HG02763 (cell line): ENCODE data around the gene CEMIP2.
"Not testable (repeated sequence)": the region's sequence is repeated elsewhere in the genome, so short reads cannot be mapped to it uniquely, and the experiment has no call there.

Experiments used
- ATAC-seq: cut with Tn5 transposase; IDR thresholded peaks from one replicate; pipeline ENCODE4 v1.9.1; 2021; ENCODE audit warnings: mild to moderate bottlenecking, moderate library complexity; ENCODE audit not compliant: unreplicated experiment

CEMIP2 gene

DNA sequence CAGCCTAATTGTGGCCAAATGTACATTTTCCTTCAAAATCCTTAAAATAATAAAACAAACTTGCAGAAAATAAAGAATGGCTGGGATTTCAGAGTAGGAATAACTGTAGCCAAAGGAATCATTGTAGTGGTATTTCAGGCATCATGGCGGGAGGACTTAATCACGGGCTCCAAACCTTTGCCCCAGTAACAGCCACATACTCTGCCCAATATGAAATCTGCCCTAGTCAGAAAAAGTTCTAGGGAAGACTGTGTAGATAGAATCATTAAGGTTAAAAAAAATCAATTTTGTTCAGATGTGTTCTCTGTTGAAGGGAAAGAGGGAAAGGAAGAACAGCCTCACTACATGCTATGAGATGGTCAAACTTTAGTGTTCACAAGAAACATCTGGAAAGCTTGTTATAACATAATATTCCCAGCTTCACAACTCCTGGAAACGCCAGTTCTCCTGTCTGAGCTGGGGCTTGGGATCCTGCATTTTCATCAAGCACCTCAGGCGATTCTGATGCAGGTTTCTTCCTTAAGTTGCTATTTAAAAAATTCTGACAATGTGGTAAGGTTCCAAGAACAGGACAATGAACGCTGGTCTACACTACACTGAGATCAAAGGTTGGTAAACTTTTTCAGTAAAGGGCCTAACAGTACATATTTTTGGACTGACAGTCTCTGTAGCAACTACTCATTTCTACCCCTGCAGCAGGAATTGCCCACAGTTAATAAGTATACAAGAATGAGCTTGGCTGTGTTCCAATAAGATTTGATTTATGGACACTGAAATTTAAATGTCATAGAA is 87.9 kb downstream of the CEMIP2 start:
- ATAC-seq: no peak

DNA sequence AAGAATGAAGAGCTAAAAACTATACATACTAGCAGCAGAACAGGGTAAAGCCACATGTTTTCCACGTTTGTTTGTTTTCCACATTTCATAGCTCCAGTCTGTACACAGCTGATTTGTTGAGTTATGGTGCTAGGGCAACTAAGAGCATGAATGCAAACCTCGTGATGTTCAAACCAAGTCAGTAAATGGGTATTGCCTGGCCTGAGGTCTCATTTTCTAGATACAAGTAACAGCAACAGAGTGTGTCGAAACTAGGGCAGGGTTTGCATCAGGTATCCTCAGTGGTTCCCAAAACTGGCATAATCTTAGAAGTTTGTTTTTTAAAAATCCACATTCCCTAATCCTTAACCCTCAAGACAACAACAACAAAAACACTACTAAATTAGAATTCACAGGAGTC is 89.3 kb downstream of the CEMIP2 start:
- ATAC-seq: no peak

DNA sequence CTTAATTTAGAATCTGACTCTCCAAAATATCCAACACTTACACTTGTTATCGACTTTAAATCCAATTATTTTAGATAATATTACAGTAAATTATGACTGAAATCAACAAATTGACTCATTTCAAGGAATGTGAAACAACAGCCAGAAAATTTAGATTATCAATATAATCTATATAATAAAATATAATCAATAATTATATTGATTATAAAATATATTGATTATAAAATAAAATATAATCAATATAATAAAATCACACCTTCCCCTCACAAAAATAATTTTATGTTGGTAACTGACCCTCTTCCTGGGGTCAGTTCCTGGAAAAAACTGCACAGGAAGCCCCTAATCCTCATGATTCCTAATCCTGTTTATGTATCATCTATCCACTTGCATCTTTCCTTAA is 91.1 kb downstream of the CEMIP2 start:
- no peak for ATAC-seq

DNA sequence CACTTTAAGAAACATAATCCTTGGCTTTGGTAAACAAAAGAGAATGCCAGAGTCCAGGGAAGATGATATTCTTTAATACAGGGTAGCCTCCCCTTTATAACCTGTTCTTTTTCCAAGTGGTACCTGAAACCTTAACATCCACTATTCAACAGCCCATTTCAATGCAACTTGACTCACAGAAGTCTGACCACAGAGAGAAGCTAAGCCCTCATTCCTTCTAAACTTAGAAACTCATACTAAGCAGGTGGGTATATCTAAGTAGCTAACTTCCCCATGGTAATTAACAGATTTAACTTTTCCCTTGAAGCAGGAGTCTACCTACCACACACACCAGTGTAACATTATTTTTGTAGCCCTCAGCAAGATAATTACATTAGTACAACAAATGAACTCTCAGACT is 91.9 kb downstream of the CEMIP2 start:
- no peak for ATAC-seq

DNA sequence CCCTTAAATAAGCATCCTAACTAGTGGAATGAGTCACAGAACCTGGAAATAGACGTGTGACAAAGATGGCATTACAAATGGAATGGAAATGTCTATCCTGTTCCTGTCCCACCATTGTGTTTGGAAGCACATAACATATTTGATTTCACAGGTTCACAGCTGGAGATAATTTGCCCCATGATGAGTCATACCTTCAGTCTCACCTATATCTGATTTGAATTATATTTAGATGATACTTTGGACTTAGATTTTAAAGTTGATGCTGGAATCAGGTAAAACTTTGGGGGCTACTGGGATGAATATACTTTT is 92.5 kb downstream of the CEMIP2 start:
- no peak for ATAC-seq

DNA sequence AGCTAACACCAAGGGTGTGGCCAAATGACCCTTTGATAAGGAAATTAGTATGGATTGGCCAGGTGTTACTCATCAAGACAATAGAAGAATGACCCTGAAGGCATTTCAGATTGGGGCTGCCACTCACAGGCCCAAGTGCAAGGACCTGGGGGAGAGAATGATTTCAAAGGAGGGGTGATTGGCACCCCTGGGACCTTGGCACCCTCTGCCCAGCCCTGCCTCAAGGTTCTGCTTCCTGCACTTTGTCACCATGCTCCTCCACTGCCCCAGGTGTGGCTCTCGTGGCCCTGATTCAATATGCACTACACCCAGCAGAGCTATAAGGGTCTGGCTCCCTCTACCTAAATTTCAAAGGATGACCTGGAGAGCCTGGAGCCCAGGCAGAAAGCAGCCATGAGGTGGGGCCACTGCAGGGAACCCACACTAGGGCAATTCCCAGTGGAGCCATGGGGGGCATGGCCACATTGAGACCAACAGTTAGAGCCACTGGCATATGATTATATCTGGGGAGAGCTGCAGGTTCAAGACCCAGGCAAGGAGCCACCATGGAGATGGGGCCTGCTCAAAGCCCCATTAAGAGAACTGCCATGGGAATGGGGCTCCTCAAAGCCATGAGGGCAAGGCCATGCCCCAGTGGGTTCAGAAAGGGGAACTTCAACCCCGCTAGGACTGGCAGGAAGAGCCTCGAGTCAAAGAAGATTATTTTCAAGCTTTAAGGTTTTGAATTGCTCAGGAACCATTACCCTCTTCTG is 93.0 kb downstream of the CEMIP2 start:
- no peak for ATAC-seq

DNA sequence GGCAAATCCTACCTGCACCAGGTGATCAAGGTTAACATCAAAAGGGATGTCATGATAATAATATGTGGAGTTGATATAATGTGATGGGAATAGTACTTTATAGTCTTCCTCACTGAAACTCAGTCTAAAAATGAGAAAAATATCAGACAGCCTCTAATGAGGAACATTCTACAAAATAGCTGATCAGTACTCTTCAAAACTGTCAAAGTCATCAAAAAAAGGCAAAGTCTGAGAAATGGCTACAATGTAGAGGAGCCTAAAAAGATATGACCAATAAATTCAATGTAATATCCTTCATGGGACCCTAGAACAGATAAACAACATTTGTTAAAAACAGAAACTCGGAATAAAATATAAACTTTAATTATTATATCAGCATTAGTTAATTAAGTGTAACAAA is 95.7 kb downstream of the CEMIP2 start:
- no peak for ATAC-seq

DNA sequence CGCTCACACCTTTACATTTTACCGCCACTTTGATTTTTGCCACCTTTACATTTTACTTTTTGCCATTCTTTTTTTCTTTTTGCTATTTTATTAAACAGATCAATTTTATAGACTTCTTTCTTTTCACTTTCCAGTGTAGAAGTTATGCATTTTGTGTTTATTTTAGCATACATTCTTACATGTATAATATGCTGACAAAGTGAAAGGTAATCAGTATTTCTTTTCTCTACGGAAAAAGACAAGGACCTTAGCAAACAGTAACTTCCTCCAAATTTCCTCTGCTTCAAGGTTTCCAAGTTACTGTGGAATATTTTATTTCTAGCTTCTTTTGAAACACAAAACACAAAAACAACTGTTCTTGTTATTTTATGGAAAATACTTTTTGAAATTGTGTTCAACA is 97.0 kb downstream of the CEMIP2 start:
- ATAC-seq: no peak

DNA sequence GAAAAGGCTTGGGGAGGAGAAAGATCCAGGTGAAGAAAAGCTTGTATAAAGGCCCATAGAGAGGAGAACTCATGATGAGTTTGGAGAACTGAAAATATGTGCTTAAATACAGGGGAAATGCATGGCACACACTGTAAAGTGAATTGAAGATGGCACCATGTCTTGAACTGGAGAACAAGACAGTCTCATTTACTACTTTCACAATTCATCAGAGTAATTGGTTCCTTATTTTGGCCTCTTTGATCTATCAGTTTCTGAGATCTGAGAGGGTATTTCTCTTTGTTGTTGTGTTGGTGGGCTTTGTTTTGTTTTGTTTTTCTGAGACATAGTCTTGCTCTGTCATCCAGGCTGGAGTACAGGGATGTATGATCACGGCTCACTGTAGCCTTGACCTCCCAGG is 98.2 kb downstream of the CEMIP2 start:
- no peak for ATAC-seq

DNA sequence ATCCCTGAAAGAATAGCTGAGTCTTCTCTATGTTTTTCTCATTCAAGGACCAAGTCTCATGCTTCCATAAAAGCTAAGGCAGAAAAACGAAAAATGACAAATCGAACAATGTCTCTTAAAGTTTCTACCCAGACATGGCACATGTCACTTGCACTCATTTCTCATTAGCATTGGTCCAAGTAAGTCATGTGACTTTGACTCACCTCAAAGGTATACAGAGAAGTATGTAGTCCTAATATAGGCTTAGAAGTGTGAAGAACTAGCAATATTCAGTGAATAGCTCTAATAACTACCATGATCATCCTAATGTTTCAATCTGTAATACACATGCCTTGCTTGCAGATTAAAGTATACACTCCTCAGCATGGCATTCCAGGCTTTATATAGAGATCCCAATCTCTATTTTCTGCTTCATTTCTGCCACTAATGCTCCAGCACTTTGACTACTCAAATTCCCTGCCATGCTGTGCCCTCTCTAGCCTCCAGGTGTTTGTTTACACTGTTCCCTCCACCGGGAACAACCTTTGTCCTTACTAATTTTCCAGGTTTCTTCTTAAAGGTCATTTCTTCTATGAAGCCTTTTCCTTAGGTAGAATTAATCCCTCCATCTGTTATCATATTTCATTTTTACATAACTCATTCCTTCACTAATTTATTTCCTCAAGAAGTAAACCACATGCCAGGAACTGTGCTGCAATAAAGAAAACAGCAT is 98.9 kb downstream of the CEMIP2 start:
- ATAC-seq: no peak

DNA sequence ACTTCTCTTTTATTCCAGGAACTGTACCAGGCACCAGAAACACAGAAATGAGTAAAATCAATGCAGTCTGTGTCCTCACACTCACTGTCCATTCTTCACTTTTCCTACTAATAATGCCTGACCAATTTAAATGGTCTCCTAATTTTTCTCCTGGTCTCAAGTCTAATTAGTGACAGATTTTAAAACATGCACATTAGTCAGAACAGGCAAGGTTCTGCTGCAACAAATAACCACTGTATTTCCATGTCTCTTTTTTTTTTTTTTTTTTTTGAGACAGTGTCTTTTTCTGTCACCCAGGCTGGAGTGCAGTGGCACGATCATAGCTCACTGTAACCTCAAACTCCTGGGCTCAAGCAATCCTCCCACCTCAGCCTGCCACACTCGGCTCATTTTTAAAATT is 99.6 kb downstream of the CEMIP2 start:
- ATAC-seq: no peak

DNA sequence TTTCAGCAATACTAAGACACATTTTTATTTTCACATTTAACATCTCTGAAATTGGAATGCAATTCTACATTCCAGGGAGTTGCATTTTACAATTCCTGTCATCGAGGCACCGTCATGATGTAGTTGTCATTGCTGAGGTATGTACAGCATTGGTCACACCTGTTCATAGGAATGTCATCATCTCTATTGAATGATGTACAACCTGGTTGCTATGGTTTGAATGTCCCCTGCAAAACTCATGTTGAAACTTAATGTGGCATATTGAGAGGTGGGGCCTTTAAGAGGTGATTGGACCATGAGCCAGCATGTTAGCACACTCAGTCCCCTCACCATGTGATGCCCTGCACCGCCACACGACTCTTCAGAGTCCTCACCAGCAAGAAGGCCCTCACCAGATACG is 103.1 kb downstream of the CEMIP2 start:
- no peak for ATAC-seq

DNA sequence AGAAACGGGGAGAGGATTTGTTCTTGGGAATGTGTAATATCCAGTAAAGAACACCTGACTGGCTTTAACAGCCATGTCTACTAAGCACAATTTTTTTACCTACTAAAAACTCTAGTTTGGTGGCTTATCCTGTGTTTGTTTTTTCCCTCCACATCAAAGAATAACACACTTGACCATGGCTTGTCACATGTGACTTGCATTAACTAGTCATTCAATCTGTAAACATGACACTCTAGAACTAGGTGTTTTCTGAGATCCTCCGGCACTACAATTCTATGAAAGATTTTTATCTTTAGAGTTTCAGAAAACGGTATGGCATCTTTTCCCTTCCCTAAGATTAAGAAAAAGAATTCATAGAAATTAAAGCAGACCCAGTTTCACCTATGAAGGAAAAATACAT is 103.7 kb downstream of the CEMIP2 start:
- no peak for ATAC-seq

DNA sequence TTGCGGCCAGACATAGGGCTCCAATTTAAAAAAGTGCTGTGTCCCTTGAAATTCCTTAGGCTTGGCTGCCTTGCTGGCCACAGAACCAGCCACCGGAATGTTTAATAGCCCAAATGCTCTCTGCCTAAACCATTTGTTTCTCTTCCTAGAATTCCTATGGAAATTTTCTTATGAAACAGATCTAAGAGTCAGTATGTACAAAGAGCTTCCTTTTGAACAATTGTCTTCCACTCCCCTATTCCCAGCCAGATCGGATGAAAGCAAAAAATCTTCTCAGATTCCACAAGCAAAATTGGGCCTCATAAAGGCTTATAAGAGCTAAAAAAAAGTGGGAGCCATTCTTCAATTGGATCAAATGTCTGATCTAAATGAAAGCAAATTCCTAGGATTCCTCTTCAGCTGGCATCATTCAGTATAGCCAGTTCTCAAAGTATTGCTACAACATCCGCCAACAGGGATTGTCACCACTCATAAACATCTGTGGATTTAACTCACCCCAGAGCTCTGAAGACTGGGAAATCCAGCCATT is 104.3 kb downstream of the CEMIP2 start:
- no peak for ATAC-seq

DNA sequence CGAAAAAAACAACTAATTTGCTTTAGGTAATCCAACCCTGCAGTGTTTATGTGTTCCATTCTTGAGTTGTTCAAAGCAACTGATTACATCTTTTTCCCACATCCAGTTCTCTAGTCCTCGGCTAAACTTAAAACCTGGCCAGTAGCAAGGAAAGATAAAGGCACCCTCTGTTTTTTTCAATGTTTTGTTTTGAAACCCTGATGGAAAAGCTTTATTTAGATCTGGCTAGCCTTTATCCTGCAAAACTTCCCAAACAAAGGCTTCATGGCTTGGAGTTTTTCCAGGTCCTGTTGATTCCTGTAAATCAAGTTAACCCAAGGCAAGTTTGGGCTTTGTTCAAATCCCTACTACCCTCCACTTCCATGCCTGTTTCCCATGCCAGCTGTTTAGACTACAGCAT is 105.1 kb downstream of the CEMIP2 start:
- no peak for ATAC-seq

DNA sequence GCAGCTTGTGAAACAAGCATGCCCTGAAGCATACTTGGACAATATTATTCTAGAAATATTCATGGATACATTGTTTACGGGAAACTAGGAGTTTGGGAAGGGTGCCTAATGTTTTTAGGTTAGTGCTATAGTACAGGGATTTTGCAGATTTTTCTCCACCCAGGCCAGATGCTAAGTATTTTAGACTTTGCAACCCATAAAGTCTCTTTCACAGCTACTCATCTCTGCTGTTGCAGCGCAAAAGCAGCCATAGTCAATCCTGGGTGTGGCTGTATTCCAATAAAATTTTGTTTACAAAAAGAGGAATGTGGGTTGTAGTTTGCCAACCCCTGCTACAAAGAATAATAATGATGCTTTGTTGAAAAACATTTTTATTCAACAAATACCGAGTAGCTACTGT is 106.2 kb downstream of the CEMIP2 start:
- no peak for ATAC-seq

DNA sequence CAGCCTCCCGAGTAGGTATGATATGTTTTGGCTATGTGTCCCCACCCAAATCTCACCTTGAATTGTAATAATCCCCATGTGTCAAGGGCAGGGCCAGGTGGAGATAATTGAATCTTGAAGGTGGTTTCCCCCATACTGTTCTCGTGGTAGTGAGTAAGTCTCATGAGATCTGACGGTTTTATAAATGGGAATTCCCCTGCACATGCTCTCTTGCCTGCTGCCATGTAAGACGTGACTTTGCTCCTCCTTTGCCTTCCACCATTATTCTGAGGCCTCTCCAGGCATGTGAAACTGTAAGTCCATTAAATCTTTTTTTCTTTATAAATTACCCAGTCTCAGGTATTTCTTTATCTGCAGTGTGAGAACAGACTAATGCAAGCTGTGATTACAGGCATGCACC is 111.0 kb downstream of the CEMIP2 start:
- ATAC-seq: not testable (repeated sequence)

DNA sequence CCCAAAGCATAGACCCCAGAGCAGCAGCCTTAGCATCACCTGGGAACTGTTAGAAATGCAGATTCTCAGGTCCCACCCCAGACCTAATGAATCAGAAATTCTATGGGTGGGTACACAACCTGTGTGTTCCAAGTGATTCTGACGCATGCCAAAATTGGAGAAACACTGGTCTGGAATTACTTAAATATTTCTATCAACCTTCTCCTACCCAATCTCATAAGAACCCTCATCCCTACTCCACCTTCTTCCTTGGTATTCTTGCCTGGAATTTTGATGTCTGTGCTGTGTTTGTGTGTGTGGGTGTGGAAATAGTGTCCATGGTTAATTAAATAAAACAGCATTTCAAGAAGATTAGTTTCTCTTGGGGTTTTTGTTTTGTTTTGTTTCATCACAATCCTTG is 111.8 kb downstream of the CEMIP2 start:
- no peak for ATAC-seq

DNA sequence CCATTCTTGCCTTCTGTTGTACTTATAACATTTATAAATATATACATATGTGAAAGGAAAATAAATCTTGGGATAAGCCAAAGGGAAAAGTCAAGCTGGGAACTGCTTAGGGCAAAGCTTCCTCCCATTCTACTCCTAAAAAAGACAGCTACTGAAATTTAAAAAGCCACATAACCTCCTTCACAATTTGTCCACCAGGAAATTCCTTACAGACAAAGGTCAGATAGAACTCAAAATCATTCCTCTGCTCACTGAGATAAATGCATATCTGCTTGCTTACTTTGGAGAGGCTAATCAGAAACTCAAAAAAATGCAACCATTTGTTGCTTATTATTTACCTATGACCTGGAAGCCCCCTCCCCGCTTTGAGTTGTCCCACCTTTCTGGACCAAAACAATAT is 112.5 kb downstream of the CEMIP2 start:
- ATAC-seq: no peak

DNA sequence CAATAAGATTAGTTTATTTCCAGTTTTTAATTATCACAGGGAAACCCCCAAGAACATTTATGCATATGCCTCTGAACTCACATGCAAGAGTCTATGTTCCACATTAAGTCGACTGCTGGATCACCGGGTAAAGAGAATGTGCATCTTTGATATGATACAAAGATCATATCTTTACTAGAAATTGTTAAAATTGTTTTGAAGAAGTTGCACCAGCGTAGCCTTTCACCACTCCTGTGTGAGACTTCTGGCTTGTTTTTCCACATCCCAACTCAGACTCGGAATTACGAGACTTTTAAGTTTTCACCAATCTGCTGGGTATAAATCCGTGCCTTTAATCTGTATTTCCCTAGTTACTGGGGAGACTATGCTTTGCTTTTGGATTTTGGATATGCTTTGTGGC is 113.2 kb downstream of the CEMIP2 start:
- ATAC-seq: no peak

DNA sequence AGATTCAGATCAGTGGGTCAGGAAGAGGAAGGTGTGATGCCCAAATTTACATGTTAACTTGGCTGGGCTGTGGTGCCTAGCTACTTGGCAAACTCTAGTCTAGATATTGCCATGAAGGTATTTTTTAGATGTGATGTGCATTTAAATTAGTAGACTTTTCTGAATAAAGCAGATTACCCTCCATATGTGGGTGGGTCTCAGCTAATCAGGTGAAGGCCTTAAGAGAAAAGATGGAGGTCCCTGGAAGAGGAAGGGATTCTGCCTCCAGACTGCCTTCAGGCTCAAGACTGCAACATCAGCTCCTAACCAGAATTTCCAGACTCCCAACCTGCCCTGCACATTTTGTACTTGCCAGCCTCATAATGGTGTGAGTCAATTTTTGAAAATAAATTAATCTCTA is 115.8 kb downstream of the CEMIP2 start:
- ATAC-seq: no peak

DNA sequence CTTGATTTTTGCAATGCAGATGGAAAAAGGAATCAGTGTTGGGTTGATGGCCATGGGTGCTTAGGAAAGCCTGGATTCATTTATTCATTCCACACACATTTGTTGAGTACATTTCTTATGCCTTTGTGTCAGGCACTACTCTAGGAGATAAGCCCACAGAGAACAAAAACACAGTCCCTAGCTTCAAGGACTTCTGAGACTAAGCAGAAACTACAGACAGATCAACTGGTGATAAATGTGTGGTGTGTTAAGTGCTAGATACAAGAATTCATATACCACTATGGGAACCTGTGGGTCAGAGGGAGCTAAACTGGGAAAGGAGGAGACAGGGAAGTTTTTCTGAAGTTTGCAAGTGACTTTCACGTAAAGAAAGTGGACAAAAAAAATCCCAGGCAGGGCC is 119.9 kb downstream of the CEMIP2 start:
- no peak for ATAC-seq
